ENCODE measurements around the gene STAT3. TPM values are rescaled to one million over a fixed set of nuclear protein-coding genes. Genes with fewer than 3 reads are reported as not detected.
"Not testable (repeated sequence)": the region's sequence is repeated elsewhere in the genome, so short reads cannot be mapped to it uniquely, and the experiment has no call there.

Gene STAT3
- total RNA-seq, 1 experiment from 2014 or later: 60.5 TPM

DNA sequence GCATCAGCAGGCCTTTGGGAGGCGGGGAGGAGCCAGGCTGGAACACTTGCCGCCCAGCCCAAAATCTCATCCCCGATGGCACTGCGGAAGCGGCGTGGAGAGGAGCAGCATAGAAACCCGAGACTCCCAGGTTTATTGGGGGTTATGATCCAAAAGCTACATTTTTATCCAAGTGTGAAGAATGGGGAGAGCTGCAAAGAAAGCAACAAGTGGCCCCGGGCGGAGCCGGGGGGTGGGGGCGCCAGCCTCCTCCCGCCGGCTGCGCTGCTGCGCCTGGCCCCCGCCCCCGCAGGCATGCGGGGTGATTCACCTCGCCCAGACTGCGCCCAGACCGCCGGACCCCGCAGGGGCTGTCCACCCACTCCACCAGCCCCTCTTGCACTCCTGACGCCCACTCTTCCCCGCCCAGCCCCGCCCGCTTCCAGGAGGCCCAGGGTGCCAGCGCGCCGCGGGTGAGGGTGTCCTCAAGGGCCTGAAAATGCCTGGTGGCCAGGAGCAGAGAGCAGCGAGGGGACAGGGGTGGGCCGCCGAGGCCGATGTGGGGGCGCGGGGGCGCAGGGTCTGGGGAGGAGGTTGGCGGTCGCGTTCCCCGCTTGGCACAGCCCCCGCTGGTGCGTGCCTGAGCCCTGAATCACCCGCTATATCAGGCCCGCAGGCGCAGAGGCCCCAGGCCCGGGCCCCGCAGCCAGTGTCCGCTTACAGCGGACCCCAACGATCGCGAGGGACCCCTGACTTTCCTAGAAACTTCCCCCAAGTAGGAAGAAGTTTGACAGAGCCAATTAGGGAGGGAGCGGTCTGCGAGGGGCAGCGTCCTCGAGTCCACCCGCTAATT, 33.5 kb upstream of the STAT3 start:
- POLR2A ChIA-PET (ENCODE audit: low non-redundant PET): no interaction called here
- intact Hi-C loops (cut with micrococcal nuclease; ENCODE audit: unreplicated experiment): no loop called here
- no peak overlapping the region for H3K27ac ChIP-seq (ENCODE audit: low read depth, low read length, poor library complexity, severe bottlenecking)

GRCh38 chr17:42421136-42421506, 32.9 kb upstream of the STAT3 start:
- BruUV-seq (replicated peaks): no TSS peak
- Histone ChIP-seq H3K9me3 (ENCODE audit: low read depth, low read length, poor library complexity, severe bottlenecking) (no peaks in the 10 kb centered on the region), H3K4me3 (ENCODE audit: low read depth, low read length, poor library complexity, severe bottlenecking) (peak overlapping the region; percentile 66), H3K27me3 (replicated peaks; ENCODE audit: insufficient read depth, low read depth, low read length, poor library complexity) (no peaks in the 10 kb centered on the region), H3K4me1 (ENCODE audit: insufficient read depth, low read length, poor library complexity, severe bottlenecking) (no peaks in the 10 kb centered on the region), H3K27ac (ENCODE audit: low read depth, low read length, poor library complexity, severe bottlenecking) (no peak overlapping the region), H3K36me3 (ENCODE audit: insufficient read depth, low read length, poor library complexity, severe bottlenecking) (no peaks in the 10 kb centered on the region)
- intact Hi-C loops (cut with micrococcal nuclease; ENCODE audit: unreplicated experiment): no loop called here
- ChIA-PET POLR2A (ENCODE audit: low non-redundant PET) (no interaction called here), CTCF (no interaction called here)
- no peak for DNase-seq (ENCODE audit: low spot score)
- TF ChIP-seq, protein P1, sequence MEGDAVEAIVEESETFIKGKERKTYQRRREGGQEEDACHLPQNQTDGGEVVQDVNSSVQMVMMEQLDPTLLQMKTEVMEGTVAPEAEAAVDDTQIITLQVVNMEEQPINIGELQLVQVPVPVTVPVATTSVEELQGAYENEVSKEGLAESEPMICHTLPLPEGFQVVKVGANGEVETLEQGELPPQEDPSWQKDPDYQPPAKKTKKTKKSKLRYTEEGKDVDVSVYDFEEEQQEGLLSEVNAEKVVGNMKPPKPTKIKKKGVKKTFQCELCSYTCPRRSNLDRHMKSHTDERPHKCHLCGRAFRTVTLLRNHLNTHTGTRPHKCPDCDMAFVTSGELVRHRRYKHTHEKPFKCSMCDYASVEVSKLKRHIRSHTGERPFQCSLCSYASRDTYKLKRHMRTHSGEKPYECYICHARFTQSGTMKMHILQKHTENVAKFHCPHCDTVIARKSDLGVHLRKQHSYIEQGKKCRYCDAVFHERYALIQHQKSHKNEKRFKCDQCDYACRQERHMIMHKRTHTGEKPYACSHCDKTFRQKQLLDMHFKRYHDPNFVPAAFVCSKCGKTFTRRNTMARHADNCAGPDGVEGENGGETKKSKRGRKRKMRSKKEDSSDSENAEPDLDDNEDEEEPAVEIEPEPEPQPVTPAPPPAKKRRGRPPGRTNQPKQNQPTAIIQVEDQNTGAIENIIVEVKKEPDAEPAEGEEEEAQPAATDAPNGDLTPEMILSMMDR (conservative IDR thresholded peaks at IDR 0.05; ENCODE audit: low read depth, low read length): no peak
- TF ChIP-seq EZH2 (IDR thresholded peaks at IDR 0.05; ENCODE audit: borderline replicate concordance, low read depth, low read length, poor library complexity, severe bottlenecking): no peak

More for the DNA sequence above, 33.5 kb upstream of the STAT3 start:
- Histone ChIP-seq H3K4me1 (ENCODE audit: insufficient read depth, low read length, poor library complexity, severe bottlenecking) (no peaks in the 10 kb centered on the region), H3K9me3 (ENCODE audit: low read depth, low read length, poor library complexity, severe bottlenecking) (no peaks in the 10 kb centered on the region), H3K36me3 (ENCODE audit: insufficient read depth, low read length, poor library complexity, severe bottlenecking) (no peaks in the 10 kb centered on the region), H3K27me3 (replicated peaks; ENCODE audit: insufficient read depth, low read depth, low read length, poor library complexity) (no peaks in the 10 kb centered on the region), H3K4me3 (ENCODE audit: low read depth, low read length, poor library complexity, severe bottlenecking) (peak overlapping the region; percentile 66)
- TF ChIP-seq, protein P1 (conservative IDR thresholded peaks at IDR 0.05; ENCODE audit: low read depth, low read length): no peak
- TF ChIP-seq EZH2 (IDR thresholded peaks at IDR 0.05; ENCODE audit: borderline replicate concordance, low read depth, low read length, poor library complexity, severe bottlenecking): no peak
- no peak for DNase-seq (ENCODE audit: low spot score)
- BruUV-seq (replicated peaks): no TSS peak
- CTCF ChIA-PET: interaction anchor here (0.5 kb wide), 1 partner anchor 109 kb away, joined by 4 read pairs; no protein-coding TSS in a partner anchor

GRCh38 chr17:42417981-42418380, 29.7 kb upstream of the STAT3 start:
- BruUV-seq (replicated peaks); CTCF ChIA-PET; POLR2A ChIA-PET (ENCODE audit: low non-redundant PET); H3K4me1 ChIP-seq (ENCODE audit: insufficient read depth, low read length, poor library complexity, severe bottlenecking); DNase-seq (ENCODE audit: low spot score); H3K27ac ChIP-seq (ENCODE audit: low read depth, low read length, poor library complexity, severe bottlenecking); H3K27me3 ChIP-seq (replicated peaks; ENCODE audit: insufficient read depth, low read depth, low read length, poor library complexity); H3K36me3 ChIP-seq (ENCODE audit: insufficient read depth, low read length, poor library complexity, severe bottlenecking); H3K9me3 ChIP-seq (ENCODE audit: low read depth, low read length, poor library complexity, severe bottlenecking); intact Hi-C loops (cut with micrococcal nuclease; ENCODE audit: unreplicated experiment); H3K4me3 ChIP-seq (ENCODE audit: low read depth, low read length, poor library complexity, severe bottlenecking): not testable (repeated sequence)

Measured in A673 (cell line).